Measurements from ENCODE around the gene CMSS1.
"Not testable (repeated sequence)": the region's sequence is repeated elsewhere in the genome, so short reads cannot be mapped to it uniquely, and the experiment has no call there.

The CMSS1 gene

DNA sequence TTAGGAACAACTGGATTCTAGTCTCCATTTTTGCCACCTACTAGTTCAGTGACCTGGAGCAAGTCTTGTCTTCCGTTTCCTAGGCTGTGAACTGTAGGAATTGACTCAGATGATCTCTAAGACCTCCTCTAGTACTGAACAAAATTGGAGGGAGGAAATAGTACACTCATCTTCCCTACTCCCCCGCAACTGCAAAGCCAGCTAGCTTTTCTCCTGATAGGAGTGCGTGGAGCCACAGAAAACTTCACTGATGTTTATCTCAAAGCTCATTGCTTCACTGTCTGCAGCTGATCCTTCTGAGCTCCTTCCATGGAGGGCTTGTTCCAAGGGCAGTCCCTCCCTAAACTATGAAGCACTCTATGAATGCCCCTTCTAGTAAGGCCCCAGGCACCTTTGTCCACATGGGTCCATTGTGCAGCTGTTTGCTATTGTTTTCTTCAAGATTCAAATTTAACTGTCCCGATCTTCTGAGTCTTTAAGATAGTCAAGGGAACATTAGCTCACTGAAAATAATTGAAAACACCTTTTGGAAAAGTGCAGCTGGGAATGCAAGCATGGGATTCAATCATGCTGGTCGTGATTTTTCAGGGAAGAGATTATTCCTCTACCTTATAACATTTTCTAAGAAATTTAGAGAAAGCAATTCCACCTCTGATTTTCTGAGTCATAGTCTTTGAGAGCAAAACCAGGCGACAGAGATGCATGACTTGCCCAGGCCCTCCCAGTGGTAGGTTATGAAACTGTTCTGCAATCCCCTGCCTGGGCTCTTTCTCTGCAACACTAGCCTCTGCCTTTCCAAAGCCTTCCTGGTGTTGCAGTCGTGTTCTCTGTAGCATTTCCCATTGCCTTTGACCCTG, 272.4 kb downstream of the CMSS1 start:
- no peak for DNase-seq

DNA sequence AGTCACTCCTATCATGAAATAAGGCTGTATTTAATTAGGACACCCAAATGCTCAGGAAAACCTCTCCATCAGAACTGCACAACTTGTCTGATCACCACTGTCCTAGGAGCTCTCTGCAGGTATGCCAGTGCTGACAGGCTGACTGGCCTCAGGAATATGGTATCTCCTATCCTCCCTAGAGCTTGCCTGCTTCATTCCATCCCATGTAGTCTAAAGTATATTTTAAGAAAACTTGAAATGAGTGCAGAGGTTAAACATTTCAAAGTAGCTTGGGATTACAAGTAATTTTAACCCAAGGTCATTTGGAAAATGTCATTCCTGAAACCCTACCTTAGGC, 273.0 kb downstream of the CMSS1 start:
- DNase-seq = no peak

DNA sequence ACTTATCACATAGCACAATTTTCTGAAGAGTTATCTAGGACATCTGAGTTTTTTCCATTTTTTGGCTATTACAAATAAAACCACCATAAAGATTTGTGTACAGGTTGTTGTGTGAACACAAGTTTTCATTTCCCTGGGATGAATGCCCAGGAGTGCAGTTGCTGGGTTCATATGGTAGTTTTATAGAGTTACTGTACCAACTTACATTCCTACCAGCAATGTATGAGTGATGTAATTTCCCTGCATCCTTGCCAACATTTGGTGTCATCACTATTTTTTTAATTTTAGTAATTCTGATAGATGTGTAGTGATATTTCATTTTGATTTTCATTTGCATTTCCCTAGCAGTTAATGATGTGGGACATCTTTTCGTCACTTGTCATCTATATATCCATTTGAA, 276.2 kb downstream of the CMSS1 start:
- no peak for DNase-seq

DNA sequence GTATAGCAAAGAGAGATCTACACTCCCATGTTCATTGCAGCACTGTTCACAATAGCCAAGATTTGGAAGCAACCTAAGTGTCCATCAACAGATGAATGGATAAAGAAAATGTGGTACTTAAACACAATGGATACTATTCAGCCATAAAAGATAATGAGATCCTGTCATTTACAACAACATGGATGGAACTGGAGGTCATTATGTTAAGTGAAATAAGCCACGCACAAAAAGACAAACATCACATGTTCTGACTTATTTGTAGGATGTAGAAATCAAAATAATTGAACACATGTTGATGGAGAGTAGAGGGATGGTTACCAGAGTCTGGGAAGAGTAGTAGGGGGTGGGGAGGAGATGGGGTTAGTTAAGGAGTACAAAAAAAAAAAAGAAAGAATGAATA, 278.6 kb downstream of the CMSS1 start:
- DNase-seq = not testable (repeated sequence)

DNA sequence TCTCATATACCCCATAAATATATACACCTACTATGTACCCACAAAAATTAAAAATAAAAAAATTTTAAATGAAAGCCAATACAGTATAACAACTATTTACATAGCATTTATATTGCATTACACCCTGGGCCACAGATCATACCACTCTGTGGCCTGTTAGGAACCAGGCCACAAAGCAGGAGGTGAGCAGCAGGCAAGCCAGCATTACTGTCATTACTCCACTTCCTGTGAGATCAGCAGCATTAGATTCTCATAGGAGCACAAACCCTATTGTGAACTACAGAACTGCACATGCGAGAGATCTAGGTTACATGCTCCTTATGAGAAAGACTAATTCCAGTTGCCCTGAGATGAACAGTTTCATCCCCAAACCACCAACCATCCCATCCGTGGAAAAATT, 279.2 kb downstream of the CMSS1 start:
- no peak for DNase-seq

DNA sequence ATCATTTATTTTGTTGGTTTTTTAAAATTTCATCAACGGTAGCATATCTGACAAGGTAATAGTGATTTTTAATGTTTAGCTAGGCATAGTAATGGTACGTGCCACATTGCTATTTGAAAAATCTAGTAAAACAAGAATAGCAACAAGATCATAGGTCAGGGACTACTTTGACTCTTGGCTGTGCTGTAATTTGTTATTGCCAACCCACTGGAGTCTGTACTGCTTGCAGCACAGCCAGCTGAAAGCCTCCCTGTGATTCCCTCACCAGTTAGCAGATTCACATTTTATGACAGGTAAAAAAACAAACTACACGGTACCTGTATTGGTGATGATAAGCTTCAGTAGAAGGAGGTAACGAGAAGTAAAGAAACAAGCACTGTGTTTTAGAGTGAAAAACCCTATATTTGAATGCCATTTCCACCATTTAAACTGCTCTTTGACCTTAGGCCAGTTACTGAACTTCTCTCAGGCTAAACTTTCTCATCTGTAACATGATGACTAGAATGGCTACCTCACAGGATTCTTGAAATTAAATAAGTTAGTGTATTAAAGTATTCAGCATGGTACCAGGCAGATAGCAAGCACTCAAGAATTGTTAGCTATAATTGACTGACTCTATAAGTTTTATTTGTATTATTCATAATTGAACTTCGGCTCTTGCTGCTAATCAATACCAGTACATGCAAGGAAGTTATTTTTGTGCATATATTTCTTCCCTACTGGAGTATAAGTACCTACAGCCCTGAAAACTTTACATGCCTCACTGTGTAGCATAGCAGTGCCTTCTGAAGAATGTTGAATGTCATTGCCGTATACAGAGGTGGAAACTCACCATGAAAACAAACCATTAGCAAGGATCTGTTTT, 280.5 kb downstream of the CMSS1 start:
- no peak for DNase-seq

DNA sequence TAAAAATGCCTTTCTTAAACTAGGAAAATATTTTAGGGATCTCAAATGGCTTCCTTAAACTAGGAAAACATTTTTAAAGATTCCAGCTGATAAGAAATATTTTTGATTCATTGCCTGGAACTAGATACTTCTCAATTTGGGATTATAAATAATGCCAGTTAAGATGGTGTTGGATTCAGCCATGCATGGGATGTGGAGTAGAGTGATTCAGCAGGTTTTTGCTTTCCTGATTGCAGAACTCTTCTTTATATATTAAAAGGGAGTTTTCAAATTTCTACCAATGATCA, 281.1 kb downstream of the CMSS1 start:
- no peak for DNase-seq

DNA sequence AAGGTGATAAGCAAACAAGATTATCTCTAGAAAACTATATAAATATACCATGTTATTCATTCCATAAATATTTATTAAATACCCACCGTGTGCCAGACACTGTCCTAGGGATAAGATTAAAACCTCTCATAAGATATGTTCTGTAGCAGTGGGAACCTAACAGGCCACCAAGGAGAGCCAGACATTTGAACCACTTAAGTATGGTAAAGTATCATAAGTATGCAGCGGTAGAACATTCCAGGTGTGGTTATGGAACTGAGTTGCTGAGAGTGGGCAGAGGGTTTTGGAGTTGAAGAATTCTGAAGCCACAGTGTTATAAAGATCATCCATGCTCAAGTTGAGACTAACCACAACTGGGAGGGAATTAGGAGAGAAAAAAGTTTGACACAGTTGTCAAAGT, 282.0 kb downstream of the CMSS1 start:
- DNase-seq = no peak

DNA sequence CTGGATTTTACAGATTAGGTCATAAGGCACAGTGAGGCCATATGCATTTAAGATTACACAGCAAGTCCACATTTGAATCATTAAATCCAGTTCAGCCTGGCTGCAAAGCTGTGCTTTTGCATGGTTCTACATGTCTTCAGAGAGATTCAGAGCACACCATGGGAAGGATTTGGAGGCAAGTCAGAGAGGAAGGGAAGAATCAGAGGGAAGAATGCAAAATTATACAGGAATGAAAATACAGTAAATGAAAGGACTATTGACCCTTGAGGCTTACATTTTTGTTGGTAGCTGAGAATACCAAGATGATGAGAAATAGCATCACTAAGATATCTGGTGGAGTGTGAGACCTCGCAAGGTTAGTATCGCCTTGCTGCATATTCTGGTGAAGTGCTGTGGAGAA, 282.8 kb downstream of the CMSS1 start:
- DNase-seq = no peak

DNA sequence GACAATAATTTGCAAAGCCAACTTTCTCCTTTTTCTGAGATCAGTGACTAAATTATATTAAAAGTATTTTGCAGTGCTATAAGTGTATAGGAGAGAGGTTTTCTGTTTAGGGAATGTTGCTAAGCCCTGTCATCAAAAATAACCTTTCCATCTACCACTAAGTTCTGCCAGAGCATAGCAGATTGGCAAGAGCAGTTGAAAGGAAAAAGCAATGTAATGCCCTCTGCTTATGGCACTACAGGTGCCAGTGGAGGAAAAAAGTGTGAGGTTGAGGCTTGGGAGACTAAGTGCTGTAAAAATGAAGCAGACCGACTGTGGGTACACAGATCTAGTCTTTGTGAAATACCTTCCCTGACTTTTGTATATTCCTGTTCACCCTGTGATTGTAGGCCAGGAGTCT, 285.1 kb downstream of the CMSS1 start:
- DNase-seq = no peak

DNA sequence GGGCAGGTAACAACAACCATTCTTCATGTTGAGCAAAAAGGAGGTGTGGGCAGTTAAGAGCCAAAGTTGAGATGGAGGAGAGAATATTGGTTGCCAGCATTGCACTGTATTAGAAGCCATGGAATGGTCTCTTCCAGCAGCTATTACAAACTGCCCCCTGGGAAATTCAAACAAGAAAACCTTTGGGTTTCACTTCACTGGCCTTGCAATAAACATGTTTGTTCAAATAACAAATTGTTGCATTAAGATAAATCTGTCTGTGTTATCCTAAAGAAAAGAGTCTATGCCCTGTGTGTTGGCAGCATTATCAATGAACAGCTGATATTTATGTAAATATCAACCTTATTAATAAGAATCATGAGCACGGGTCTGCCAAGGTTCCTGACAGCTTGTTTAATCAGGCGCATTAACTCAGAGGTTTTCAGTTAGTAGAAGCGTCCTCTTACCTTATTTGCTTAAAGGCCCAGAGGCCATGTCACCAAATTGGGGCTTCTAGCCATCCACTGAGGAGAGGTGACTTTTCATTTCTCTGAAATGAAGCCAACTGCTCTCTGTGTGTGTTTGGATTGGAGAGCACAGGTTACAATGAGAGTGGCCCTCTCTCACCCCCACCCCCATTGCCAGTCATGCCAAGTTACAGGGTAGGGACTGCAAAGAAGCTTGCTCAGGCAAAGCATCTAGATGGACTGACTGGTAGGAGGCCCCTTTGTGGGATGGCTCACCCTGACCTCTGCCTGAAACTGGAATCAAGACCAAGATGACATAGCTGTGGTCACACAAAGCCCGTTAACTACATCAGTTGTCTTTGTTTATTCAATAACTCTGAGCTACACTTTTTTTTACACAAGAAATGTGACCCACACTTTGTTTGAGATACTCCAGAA, 286.1 kb downstream of the CMSS1 start:
- DNase-seq = no peak

DNA sequence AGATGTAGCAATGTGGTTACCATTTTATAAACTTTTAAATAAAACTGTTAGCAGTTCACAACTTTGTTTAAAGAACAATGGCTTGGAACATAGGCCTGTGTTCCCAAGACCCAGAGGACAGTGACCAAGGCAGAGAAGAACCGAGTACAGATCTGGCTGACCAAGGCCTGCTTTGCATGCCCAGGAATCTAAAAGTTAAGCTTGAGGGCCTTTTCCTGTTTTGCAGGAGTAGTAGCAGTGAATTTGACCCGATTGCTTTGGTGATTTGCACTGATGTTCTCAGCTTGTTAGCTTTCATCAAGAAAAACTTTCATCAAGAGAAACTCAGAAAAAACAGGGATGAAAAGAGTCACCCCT, 286.8 kb downstream of the CMSS1 start:
- no peak for DNase-seq

DNA sequence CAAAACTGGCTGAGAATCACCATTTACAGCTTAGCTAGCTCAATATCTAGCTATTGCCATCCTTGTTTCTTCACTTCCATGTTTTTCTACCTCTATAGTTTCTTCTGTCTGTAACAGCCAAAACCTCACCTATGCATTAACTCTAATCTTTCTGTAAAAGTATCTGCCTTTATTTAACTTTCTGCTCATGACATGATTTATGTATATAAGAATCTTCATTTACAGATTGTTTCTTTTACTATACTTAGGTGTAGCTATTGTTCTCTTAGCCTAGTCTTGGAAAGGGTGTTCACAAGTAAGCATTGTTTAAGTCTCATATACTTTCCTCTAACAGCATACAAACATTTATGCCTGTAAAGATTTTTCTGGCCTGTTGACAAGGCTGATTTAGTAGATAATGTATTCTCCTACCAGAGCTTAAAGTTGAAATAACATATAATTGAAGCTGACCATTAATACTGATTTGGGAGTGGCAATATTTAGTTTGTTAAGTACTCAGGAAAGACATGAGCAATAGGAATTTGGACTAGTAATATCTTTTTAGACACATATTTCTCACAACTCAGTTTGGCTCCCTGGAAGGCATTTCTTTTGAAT, 287.3 kb downstream of the CMSS1 start:
- no peak for DNase-seq

DNA sequence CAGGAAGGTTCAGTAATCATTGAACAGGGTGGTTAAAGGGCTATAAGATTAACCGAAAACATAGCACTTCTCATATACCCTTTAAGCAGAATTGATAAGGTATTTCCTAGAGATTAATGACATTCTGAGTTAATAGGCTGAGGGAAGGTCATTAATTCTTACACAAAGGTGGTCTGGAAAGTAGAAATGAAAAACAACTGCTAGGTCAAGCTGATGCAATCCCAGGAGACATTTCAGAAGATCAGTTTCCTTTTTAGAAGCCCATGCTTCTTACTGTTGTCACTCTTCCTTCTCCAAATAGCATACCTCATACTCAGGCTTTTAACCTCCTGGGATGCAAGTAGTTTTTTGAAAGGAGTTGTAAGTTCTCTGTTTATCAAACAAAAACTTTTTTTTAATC, 287.8 kb downstream of the CMSS1 start:
- DNase-seq = no peak

DNA sequence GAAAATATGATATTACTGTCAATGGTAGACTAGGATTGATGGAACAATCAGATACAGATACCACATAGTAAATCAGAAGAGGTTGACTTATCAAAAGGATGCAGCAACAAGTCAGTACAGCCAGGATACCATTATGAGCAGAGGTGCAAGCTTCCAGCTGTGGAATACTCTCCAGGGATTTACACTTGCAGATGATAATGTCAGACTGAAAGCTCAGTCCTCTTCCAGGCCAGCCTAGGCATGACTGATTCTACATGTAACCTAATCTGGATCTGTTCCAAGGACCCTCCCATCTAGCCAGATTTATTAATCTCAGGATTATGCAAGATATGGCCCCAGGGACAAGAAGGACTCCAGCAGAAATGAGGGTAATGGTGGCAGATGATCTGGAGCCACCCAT, 288.4 kb downstream of the CMSS1 start:
- DNase-seq = no peak

DNA sequence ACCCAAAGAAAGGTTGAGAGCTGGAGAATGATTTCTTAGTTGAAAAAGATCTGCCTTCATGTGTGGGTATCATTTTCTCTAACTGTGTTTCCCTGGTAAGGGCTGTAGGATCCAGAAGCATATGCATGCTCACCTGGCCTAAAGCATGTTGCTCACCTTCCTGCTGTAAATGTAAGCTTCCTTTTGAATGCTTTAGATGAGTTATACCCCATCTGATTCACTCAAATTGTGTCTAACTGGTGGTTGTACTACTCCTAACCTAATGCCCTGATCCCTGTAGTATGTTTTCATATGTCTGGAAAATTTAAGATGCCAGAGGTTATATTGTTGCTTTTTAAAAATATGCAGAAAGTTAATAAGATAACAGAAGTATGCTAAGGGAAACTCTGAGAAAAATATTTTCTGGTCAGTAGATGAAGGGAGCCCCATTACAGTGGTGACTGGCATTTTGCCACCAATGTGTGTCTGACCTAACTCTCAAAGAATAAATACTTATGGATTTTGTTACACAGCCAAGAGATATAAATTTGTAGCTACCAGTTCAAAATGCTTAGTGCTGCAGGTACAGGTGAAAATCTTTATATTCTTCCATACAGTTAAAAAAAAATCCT, 289.0 kb downstream of the CMSS1 start:
- no peak for DNase-seq

DNA sequence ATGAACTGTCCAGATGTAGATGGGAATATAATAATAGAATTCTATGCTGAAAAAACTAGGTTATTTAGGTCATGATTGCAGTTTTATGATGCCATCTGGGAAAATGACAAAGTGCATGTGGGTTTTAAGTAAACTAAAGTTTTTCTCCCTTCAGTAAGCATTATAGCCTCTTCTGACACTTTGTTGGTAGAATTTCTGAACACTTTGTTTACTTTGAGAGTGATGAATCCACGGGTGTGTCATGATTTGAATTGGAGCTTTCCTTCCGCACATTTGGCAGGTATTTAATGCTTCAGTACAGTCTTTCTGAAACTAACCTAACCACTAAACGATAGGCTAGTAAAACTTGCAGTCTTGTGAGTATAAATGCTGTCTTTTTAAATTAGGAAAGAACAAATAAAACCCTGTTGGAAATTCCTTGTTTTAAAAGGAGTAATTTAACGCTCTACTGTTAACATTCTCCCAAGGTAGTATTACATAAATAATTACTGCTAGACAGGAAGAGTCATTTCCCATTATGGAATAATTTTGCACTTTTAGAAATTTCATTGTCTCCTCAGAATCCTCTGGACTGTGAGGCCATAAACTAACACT, 289.7 kb downstream of the CMSS1 start:
- no peak for DNase-seq

DNA sequence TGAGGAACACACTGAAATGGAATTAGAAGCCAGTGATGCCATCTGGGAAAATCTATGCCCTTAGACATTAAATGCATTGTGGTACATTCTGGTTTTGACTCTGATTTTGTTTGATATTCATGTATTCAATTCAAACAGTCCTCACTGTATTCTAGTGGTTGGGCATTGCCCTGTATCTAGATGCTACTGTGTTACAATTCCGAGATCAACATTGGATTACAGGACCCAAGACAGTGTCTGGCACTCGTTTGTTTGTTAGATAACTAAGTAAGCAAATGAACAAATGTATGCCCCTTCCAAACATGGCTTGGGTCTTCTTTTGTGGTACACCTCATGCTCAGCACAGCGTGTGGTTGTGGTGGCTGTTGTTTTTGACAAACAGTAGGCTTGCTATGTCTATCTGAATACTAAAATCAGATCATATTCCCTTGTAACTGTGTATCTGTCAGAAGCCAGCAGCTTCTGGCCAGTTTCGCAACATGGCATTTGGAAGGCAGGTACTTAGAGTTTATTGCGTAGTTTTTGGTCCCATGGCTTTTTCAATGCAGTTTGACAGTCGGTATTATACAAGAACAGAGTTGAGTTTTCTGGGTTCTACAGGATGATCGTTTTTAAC, 290.9 kb downstream of the CMSS1 start:
- DNase-seq = no peak

DNA sequence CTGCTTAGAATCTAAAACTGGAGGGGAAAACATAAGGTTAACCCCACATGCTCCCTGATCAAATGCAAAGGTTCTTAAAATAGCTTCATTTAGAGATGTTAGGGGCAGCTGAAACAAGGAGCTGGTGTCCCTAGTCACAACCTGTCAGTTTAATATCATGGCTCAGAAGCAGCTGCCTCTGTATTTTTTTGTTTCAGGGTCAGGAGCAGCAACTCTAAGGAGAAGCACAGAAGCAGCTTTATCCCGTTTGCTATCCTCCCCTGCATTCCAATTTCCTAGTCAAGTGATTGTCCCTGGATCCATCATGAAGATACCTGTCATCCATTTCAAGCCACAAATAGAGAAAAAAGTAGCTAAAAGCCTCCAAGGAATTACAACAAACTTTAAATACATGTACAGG, 292.5 kb downstream of the CMSS1 start:
- no peak for DNase-seq

DNA sequence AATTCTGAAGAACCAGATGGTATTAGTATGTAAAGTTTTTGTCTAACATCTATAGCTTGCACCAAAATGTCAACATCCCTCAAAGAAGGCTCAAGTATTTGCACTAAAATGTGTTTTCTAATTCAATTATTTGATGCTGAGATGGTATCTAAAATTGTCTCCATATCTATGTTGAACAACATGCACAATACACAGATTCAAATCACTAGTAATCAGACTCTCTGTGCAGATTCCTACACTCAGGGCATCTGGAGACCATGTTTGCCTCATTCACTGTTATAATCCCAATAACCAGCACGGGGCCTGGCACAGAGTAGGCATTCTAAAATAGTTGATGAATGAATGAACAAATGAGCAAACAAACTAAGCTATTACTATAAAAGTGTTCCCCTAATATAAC, 294.1 kb downstream of the CMSS1 start:
- no peak for DNase-seq

DNA sequence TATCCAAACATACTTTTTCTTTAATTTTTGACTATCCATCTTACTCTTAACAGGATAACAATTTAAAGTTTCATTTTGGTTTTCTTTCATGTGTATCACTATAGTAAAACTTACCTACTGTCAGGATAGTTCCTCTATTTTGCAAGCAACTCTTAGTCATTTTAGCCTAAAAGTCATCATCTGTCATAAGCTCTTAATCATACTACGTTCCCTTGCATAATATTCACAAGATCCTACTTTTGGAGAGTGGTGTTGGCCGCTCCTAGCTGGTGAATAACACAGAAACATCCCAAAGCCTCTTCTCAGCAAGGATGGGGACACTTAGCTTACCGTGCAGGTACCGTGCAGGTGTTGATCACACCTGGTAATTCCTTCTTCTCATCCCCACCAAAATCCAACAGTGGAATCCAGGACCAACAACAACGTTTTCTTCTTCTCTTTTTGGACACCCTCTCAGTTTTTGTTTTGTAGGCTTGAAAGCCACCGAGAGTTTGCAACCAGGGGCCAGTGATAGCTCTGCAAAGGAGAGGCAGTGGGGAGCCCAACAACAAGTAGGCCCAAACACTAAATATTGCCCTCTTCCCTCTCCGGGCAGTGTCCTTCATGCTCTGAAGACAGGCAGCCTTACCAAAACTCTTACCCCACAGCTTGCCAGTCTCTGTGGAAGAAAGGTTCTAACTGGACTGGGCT, 296.2 kb downstream of the CMSS1 start:
- no peak for DNase-seq
